NCI-H1694 (cell line): ENCODE results near the gene RBFOX1.

Experiments
- DNase-seq: peaks from one replicate; lab custom pipeline; 2025; lab: John Stamatoyannopoulos, UW

RBFOX1 gene

DNA sequence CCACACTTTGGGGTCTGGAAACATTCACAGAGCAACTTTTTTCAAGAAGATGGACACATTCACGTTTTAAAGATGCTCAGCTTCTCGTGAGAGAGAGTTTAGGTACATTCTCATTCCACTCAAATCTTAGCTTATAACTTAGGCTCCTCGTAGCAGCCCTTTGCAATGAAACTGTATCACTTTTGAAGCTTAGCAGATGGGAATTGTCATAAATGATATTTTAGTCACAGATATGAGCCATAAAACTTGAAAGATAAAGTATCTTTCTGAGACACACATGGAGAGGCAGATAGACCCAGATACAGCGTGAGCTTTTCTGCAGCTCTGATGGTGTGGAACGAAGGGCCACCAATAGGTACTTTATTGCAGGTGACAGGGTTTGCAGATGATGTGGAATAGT lies 41.1 kb downstream of the RBFOX1 start:
- DNase-seq = no peak

DNA sequence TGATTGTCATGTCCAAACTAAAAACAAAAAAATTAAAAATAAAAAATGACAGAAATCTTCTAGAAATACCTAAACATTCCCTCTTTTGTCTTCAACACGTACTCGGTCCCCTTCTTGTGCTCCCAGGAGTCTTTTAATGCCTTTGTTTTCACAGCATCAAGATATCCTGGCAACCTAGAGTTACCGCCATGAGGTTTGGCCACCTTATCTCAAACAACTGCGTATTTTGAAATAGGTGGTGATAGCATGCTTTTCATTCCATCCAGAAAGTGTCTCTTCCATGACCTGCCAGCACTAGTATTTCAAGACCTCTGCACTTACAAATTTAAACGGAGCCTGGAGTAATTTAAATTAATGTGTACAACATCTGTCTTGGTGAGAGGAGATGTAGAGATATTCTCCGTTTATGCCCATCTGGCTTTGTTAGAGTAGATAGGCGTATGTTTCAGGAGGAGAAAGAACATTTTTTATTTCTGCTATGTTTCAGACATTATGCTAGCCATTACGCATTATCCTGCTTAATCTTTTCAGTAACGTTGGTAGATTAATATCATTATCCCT lies 42.0 kb downstream of the RBFOX1 start:
- no peak for DNase-seq

DNA sequence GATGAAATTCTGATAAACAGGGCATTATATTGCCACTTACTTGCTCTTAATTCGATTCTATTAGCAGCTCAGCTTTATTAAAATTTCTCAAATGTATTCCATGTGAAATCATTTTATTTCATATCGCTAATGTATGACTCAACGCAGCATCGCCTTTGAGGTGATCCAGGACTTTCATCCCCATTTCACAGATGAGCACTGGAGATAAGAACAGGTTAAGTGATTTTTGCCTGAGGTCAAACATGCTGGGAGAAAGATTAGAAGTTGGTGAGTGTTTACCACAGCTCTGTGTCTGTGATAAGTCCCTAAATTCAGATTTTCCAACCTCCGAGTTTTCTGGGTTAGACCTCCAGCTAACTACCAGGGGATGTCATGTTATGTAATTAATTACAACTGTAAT lies 43.6 kb downstream of the RBFOX1 start:
- DNase-seq = no peak

DNA sequence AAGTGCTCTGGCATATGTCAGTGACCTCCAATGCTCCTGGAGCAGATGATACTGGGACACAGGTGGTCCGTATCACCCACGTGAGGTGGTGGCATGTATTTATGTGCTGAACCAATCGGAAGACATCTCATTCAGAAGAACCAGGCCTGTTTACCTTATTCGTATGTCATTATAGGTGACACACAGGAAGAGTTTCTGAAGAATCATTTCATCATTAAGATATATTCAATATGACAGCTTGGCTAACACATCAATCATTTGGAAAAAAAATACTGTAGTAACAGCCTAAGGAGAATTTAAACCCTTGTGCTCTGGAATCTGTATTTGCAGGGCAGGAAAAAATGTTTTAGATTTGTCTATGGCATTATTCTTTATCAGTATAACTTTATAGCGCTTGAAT lies 44.6 kb downstream of the RBFOX1 start:
- no peak for DNase-seq

DNA sequence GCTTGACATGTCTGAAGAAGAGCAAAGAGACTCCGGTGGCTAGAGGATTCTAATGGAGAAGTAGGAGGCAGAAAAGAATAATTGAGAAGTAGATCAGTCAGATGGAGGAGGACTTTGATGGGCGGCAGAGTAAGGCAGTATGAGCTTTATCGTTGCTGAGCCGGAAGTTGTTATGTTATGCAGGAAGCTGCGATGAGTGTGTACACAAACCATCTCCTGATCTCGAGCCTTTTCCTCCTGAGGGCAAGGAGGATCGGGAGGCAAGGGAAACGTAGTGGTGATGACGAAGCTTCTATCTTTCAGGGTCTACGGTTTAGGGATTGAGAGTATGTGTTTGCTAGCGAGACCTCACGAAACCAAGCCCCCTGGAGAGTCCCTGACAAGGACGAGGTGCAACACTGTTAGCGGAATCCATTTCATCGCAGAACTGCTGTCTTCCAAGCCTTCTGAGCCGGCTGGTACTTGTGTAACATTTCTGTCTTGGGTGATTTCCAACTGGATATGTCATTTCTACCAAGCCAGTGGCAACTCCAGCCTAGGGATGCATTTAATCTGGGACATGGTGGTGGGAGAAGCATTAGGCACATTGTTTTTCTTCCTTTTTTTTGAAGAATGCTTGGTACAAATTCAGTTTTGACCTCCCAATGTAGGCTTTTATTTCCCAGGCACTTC lies 45.5 kb downstream of the RBFOX1 start:
- DNase-seq = no peak

DNA sequence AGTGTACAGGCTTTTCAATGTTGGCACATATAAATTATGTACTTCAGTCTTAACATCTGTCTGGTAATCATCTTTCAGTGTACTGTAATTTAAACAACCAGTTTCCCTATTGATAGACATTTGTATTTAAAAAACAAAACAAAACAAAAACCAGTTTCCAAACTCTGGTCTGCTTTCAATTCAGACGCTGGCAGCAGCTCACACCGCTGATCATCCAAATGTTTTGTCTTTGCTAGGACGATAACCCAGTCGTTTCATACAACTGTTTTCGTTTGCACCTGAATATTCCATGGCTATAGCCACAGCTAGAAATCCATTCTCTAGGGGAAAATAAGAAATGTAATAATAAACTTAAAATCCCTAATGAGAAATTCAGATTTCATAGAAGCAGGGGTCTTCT lies 47.8 kb downstream of the RBFOX1 start:
- no peak for DNase-seq

DNA sequence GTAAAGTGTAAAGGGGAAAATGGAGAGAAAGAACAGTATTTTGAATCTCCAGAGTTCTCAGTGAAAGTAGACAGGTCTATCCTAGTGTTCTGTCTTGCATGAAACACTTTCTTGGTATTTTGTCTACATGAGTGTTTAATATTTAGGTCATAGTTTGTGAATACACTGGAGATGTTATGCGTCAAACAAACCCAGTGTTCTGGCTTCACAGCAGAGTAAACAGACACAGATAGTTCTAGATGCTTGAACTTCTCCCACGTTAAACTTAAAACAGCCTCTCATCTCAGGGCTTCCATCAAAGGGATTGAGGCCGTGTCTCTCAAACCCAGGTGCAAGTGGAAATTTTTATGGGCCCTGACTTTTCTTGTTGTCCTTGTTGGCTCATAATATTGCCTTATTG lies 48.3 kb downstream of the RBFOX1 start:
- DNase-seq = no peak

DNA sequence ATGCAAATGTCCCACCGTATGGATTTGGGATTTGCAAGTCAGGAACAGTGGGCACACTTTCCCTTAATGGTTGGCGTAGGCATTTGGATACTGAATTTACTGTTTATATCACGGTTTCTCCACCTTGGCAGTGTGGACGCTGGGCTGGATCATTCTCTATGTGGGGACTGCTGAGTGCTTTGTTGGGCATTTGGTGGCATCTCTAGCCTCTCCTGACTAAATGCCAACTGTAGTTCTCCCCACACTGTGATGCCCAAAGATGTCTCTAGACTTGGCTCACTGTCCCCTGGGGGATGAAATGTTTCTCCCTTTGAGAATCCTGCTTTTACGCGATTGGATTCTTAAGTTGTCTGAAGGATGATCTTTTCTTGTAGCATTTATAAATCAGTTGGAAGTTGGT lies 49.0 kb downstream of the RBFOX1 start:
- DNase-seq = no peak

DNA sequence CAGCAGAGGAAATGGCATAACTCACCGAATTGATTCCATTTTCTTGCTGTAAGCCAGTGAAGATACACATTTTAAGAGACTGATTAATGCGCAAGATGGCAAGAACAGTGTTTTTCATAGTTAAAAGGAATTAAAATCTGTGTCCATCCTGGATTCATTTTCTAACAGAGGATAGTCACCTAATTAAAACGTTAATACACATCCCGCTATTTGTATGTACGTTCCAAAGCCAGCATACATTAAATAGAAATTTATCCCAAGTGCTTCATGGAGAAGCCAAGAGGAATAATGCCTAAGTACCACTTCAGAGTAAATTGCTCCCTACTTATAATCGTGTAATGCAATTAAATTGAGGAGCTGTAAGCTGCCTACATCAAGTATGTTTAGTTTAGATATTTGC lies 49.9 kb downstream of the RBFOX1 start:
- DNase-seq = no peak

DNA sequence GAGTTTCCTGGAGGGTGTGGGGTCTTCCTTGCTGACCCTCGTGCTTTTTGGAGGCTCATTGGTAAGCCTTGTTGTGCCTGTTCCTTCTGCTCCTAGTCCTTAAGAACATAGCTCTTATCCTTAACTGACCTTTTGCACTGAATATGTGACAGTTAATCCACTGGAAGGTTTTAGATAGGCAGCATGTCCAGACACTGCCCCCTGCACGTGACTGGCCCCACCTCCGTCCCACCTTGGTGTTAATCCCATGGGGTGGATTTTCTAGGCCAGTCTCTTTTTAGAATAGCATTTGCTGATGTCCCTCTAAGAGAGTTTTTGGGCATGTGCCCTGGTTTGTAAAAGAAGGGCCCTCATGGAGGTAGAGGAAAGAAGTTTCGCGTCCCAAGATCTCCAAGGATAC lies 58.3 kb downstream of the RBFOX1 start:
- no peak for DNase-seq

DNA sequence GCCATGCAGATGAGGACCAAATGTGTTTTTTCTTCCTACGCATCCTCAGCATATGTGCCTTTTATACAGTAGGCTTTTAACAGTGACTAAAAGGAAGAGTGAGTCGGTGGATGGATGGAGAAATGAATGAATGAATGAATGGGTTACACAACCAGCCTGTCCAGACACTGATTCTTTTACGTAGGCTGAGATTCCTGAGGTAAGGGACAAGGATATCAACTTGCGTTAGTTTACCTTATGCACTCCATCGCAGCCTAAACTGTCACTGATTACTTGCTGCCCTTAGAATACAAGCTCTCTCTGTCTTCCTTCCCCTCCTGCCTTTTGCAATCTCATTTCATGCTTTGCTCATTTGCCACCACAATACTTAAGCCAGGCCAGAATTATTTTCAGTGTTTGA lies 59.0 kb downstream of the RBFOX1 start:
- no peak for DNase-seq

DNA sequence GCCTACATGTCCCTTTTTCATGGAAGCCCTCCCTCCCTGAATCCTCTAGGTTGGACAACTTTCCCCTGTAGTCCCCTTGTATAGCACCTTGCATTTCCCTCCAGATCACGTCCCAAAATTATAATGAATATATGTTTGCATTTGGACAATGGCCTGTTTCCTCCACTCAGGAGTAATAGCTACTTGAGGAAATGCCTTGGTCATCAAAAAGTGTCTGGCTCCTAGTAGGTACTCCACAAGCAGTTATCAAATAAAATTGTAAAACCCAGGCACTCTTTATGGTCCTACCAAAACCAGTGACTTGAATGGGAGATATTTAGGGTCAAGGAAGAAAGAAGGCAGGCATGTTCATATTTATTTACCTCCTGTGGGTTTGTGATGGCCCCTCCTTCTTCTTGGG lies 59.6 kb downstream of the RBFOX1 start:
- DNase-seq = no peak

DNA sequence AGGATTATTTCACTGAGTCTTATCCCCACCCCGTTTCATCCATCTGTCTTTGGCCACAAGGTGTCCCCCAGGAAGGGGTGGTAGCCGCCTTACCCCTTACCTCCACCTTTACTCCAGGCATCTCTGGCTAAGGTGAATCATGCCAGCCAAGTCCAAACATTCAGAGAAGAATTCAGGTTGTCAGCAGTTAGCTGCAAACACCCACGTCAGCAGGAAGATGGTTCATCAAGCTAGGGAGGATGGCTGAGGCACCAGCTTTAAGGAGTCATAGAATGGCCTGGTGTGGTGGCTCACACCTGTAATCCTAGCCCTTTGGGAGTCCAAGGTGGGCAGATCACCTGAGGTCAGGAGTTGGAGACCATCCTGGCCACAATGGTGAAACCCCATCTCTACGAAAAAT lies 61.0 kb downstream of the RBFOX1 start:
- DNase-seq = no peak

DNA sequence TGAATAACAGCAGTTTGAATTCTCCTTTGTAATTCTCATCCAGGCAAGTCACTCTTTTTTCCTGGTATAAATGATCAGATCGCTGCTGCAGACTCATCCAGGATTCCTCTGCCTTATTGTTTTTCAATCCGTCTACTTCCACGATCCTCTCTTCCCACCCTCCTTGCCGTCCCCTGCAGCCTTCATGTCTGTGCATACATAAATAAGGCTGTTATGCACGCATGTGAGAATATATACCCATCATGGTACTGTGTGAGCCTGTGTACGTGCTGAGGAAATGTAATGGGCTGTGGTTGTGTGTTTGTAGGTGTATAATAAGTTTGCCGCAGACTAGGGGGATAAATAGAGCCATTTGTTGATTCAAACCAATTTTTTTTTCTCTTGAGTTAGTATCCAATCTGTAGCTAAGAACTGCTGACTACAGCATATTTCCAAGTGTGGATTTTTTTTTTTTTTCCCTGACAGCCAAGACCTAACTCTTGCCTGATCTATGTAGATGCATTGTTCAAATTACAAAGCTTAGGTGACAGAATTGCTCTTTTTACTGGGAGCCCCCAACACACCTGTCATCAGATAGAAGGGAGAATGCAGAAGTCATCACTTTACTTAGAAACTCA lies 62.2 kb downstream of the RBFOX1 start:
- no peak for DNase-seq

DNA sequence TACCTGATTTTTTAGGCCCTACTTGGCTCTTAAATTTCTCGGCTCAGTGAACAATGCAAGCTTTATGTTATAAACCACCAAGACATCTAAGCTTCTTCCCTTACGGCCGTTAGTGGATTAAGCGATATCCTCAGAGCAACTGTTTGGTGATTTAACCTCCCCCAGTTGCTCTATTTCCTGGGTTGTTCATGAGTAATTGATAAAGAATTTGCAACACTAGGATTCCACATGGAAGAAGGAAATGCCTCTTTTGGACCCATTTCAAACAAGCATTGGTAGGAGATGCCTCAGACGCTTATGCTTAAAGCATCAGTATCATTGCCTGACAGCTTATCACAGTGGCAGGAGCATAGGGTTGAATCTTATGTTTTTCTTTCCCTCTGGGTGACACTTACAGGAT lies 65.3 kb downstream of the RBFOX1 start:
- DNase-seq = no peak

DNA sequence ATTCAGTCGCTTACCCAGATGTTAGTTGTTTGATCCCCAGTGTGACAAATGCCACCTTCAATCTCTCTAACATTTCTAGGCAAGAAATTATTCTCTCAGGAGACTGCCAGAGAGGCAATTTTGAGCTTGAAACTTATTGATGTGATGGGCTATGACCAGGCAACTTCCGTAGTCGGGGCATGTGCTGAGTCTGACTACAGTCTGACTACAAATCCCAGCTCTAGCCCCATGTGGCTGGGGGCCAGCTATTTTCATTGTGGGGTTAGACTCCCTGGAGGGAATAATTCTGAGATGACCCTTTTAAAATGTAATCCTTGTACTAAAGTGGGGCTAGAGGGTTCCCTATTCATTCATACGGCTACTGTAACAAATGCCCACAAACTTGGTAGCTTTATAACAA lies 65.9 kb downstream of the RBFOX1 start:
- no peak for DNase-seq

DNA sequence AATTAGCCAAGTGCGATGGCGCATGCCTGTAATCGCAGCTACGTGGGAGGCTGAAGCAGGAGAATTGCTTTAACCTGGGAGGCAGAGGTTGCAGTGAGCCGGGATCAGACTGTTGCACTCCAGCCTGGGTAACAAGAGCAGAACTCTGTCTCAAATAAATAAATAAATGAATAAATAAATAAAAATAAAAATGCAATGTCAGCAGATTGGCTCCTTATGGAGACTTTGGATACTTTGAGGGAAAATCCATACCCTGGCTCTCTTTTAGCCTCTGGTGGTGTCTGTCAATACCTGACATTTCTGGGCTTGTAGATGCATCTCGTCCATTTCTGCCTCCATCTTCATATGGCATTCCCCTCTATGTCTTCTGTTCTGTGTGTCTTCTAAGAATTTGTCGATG lies 66.7 kb downstream of the RBFOX1 start:
- DNase-seq = no peak

DNA sequence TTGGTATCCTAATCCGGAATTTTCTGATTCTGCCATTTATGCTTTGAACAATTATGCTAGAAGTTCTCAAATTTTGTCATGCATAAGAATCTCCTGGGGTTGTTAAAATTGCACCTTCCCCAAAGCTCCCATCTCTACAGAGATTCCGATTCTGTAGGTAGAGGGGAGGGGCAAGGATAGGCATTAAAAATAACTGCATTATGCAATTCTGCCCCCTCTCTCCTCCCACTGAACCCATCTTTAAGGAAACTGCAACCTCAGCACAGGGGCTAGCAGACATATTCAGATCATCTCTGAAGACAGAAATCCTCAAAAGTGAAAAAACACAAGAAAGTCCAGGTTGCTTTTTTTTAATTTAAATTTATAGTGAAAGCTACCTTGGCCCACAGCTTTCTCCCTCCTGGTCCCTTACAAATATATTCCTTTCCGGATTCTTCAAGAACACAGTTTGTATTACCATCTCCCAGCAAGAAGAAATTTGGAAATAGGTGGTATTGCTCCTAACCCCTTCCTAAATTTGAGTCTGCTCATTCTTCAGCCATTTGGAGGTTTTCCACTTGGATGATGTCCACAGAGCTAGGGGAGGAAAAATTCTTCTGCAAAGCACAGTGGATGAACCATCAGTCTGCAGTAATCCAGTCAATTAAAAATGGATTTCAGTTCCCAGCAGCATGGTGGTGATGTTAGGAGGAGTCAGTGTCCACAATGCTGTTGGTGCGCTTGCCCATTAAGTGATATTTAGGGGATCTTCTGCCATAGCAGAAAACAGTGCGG lies 67.7 kb downstream of the RBFOX1 start:
- DNase-seq = no peak

DNA sequence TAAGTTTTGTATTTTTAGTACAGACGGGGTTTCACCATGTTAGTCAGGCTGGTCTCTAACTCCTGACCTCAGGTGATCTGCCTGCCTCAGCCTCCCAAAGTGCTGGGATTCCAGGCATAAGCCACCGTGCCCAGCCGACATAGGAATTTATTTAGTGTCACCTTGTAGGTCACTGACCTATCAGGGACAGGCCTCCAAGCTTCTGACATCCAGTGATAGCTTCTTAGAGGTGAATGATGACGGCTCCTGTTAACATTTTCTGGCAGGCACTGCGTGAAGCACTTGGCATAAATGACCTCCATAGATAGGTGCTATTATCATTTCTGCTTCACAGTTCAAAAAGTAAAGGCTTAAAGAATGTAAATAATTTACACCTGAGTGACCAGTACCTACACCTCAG lies 71.6 kb downstream of the RBFOX1 start:
- DNase-seq = no peak

DNA sequence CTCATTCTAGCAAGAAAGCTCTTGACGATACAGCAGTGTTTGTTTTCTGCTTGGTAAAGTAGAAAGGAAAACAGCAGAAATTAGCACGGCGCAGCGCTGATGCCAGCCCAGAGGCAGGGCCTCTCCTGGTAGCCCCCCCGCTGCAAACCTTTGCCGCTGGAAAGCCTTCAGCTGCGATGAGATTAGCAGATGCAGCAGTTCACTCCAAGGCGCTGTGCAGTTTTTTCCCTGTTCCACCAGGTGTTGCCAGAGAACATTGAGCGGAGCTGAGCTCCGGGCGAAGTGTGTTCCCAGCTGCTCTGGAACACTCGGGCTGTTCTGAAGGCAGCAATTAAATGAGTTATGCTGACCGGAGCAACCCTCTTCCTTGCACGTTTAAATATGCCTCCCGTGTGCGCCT lies 72.5 kb downstream of the RBFOX1 start:
- DNase-seq = peak; percentile 69

DNA sequence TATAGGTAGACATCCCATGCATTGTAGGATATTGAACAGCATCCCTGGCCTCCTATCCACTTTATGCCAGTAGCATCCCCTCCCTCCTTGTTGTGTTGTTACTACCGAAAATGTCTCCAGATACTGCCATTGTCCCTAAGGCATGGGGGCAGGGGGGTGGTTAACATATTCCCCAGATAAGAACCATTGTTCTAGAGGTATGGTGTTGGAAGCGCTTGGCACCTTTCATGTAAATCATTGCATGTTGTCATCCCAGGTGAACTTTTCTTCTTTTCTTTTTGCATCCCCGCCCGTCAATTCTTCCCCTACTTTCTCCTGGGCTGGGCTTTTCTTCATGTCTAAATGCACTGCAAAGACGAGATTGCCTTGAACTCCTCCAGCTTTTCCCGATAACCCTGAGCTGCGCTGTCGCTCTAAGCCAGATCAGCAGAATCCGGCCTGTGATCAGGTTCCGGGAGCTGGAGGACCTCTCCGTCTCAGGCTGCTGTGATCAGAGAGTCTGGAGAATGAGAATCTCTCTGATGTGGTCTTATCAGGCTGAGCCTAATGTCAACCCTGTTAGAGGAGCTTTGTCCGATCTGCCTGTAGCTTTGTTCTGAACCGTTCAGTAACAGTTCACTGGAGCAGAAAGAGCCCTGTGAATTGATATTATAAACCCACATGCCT lies 76.2 kb downstream of the RBFOX1 start:
- no peak for DNase-seq

DNA sequence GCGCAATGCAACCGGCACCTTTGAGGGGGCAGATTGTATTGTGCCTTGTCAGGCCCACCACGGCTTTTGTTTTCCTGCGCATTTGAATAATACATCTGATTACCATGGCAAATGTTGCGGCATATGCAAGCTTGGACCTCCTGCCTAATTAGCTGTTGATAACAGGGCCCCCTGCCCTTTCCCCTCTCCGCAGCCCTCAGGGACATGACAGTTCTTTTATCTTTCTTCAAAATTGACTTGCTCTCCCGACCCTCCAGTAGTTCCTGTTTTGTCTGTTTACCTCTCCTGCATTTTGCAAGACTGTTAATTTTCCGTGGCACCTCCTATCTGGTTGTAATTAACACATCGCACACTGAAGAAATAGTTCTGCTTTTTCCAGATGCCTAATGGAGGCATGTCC lies 86.8 kb downstream of the RBFOX1 start:
- no peak for DNase-seq

DNA sequence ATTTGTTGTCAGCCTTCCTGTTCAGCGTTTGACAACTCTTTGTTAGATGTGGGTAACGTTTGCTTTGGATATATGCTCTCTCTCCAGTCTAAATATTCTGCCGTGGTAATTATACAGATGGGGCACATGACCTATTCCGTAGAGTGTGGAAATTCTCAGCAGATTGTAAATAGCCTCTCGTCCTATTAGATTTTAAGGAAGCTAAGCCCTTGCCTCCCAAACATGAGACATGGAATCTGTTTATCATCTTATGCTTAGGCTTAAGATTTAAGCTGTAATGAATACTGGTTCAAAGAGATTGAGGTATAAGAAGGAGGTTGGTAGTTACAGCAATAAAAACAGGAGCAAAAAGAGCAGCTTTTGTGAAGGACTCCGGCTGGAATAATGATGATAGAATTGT lies 87.4 kb downstream of the RBFOX1 start:
- no peak for DNase-seq
